NB4 (cell line): ENCODE data around the gene WDR31.

Source experiments
- CTCF ChIP-seq: IDR thresholded peaks from one replicate; pipeline ENCODE4 v1.5.1; 2012; ENCODE audit warnings: low read depth, low read length
- MYC ChIP-seq: IDR thresholded peaks from 2 replicates; pipeline ENCODE4 v1.6.1; 2011; ENCODE audit warnings: low read depth, low read length
- POLR2A ChIP-seq: IDR thresholded peaks from 2 replicates; pipeline ENCODE4 v1.6.1; 2011; ENCODE audit warnings: mild to moderate bottlenecking; ENCODE audit not compliant: insufficient read length; ENCODE audit errors: extremely low read depth
- TF ChIP-seq, protein P1 (sequence below): IDR thresholded peaks from 2 replicates; pipeline ENCODE4 v1.6.1; 2011; ENCODE audit warnings: low read depth, low read length

DNA sequence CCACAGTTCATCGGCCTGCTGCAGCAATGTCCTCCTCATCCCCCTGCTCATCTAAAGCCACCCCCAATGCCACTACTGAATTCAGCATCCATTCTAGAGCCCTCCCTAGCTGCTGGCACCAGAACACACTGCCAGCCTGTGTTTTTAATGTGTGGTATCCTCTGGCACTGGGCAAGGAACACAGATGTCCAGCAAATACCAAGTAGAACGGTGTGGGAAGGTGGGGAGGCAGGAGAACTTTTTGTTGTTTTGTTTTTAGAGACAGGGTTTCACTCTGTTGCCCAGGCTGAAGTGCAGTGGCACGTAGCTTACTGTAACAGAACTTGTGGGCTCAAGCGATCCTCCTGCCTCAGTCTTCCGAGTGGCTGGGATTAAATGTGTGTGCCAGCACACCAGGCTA lies 32.0 kb upstream of the WDR31 start:
- TF ChIP-seq CTCF (no peak), POLR2A (no peak), MYC (no peak)
- TF ChIP-seq, protein P1, sequence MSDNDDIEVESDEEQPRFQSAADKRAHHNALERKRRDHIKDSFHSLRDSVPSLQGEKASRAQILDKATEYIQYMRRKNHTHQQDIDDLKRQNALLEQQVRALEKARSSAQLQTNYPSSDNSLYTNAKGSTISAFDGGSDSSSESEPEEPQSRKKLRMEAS = no peak
